A673 (cell line): ENCODE results near the gene CBY1.

ENCODE experiments used
- EZH2 ChIP-seq: fragments of 200-600 bp; sonication (generic); IDR thresholded peaks from 2 replicates; pipeline ENCODE4 v1.6.1; 2017; ENCODE audit warnings: borderline replicate concordance, low read depth, mild to moderate bottlenecking, mixed read lengths, antibody characterized with exemption, low read length; ENCODE audit not compliant: poor library complexity, severe bottlenecking
- TF ChIP-seq, protein P1 (sequence below): fragments of 300-800, 200-600 bp; sonication (generic); conservative IDR thresholded peaks from 2 replicates; pipeline ENCODE4 v1.5.1; 2017; ENCODE audit warnings: low read depth, mild to moderate bottlenecking, antibody characterized with exemption, low read length, moderate library complexity, mixed read lengths

DNA sequence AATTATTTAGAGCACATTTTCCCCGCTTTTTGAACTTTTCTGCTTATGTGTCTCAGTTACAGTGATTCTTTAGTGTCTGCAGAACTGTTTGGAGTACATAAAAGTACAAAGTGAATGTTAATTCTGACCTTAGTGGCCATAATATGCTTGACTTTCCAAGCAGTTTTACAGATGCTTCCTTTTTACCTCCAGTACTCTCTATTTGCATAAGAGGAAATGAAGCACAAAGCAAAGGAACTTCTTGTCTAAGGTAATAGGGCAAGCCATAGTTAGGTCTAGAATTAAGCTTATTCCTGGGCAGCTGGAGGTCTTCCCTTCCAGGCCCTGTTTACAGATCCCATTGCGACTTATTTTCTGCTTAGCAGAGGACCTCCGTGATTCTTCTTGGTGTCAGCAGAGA lies 52.9 kb downstream of the CBY1 start:
- TF ChIP-seq, protein P1, sequence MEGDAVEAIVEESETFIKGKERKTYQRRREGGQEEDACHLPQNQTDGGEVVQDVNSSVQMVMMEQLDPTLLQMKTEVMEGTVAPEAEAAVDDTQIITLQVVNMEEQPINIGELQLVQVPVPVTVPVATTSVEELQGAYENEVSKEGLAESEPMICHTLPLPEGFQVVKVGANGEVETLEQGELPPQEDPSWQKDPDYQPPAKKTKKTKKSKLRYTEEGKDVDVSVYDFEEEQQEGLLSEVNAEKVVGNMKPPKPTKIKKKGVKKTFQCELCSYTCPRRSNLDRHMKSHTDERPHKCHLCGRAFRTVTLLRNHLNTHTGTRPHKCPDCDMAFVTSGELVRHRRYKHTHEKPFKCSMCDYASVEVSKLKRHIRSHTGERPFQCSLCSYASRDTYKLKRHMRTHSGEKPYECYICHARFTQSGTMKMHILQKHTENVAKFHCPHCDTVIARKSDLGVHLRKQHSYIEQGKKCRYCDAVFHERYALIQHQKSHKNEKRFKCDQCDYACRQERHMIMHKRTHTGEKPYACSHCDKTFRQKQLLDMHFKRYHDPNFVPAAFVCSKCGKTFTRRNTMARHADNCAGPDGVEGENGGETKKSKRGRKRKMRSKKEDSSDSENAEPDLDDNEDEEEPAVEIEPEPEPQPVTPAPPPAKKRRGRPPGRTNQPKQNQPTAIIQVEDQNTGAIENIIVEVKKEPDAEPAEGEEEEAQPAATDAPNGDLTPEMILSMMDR = no peak
- no peak for TF ChIP-seq EZH2
